Measurements from ENCODE around the gene PIP5K1C.
A peak's percentile ranks its signal among the peaks of the same experiment; 100 is the strongest.
"Not testable (repeated sequence)": the region's sequence is repeated elsewhere in the genome, so short reads cannot be mapped to it uniquely, and the experiment has no call there.

PIP5K1C gene

GRCh38 chr19:3659746-3660112 is 40.5 kb downstream of the PIP5K1C start:
- DNase-seq, result no peak

DNA sequence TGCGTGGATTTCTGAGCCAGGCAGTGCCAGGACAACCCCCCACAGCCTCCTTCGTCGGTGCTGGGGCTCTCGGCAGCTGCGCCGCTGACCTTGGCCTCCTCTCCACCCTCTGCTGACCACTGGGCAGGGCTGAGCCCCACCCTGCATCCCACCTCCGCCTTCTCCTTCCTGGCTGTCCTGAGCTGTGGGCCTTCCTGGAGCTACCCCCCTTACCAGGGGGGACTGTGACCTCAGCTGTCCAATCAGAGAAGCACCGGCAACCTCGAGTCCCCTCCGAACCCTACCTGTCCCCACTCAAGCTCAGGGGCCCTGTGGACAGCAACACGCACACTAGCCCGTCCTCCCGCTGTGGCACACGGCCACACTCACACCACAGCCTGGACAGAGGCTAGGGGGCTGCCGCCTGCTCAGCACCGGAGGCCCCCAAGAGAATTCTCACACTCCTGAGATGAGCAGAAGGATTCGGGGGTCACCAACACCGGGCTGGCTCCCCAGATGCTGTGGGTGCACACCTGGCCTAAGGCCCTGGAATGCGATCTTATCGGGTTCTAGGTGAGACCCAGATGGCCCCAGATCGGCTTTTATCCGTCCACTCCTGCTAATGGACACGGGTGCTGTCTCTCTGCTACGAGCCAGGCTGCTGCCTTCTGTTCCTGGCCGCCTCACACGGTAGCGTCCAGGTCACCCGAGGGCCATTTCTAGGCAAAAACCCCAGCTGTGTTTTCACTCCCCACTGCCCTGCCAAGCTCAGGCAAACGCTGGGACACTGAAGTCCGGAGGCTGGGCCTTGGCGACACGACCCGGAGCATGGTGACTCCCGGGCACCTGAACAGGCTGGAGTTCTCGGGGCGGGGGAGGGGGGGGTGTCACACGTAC is 41.2 kb downstream of the PIP5K1C start:
- DNase-seq, result no peak

- no peak for DNase-seq
These were observed 42.0 kb downstream of the PIP5K1C start for GRCh38 chr19:3658004-3658869.

- DNase-seq, result no peak
These were observed 42.9 kb downstream of the PIP5K1C start for GRCh38 chr19:3657395-3657769.

- DNase-seq, result no peak
These were observed 43.4 kb downstream of the PIP5K1C start for GRCh38 chr19:3656747-3657394.

DNA sequence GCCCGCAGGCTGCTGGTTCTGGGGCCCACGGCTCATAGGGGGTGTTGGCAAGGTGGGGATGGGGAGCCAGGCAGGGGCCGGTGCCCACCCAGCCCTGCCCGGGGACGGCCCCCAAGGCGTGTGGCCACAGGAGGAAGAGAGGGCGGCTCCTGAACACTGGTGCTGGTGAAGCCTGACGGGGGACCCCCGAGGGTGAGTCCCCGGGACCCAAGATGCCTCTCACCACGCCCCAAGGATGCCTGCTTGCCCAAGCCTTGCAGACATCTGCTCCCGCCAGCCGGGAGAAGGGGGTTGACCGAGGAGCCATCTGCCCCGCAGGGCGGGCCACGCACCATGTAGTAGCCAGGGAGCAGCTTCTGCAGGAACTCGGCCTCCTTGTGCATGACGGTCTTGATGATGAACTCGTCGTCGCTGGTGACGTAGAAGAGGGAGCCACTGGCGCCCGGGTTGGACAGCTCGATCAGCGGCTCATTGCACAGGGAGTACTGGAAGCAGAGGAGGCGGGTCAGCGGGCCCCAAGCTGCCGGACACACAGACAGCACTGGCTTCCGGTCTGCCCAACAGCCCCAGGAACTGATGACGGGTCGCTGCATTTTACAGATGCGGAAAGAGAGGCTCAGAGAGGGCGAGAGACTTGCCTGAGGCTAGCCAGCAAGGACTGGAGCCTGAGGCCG is 44.1 kb downstream of the PIP5K1C start:
- DNase-seq, result no peak

GRCh38 chr19:3655402-3656072 is 44.7 kb downstream of the PIP5K1C start:
- peak; percentile 18 to 23 for DNase-seq

- peak in 1 of 2 experiments; percentile 20 for DNase-seq
These were observed 46.3 kb downstream of the PIP5K1C start for GRCh38 chr19:3653865-3654513.

DNA sequence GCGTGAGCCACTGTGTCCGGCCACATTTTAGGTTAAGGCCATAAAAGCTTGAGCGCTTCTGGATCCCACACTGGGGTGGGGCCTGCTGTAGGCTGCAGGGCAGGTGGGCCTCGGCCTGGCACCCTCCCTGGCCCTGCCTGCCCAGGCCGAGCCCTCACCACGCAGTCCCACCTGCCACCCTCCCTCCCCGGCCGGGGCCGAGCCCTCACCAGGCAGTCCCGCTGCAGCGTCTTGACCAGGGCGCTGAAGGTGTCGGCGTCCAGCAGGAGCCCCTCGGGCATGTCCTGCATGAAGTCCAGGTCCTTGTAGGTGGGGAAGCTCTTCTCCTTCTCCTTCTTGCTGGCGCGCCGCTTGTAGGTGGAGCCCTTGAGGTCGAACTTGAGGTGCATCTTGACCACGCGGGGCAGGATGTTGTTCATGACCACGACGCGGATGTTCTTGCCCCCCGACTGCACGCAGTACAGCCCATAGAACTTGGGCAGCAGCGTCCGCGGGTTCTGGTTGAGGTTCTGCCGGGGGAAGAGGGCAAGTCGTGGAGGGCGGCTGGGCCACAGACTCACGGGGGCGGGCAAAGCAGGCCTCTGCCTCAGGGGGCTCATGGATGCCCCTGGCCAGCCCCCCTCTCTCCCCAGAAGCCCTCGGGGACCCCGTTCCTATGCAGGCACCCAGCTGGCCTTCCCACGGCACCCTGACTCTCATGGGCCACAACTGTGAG is 47.0 kb downstream of the PIP5K1C start:
- DNase-seq, result no peak

DNA sequence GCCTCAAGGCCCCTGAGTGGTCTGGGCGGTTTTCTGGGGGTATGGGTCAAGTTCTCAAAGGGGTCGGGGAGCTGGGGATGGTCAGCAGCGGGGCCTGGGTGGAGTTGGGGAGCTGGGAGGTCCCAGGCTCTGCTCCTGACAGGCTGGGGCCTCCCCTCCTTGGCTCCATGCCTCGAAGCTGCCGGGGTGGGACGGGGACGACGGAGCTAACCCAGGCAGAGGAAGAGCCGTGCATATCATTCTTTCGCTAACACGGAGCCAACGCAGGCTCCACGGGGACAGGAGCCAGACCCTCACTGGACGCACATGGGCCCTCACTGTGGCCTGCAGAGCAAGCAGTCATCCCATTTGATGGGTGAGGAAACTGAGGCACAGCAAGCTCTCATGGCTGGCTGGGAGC is 47.8 kb downstream of the PIP5K1C start:
- DNase-seq, result no peak

GRCh38 chr19:3651684-3652083 is 48.6 kb downstream of the PIP5K1C start:
- DNase-seq, result no peak

DNA sequence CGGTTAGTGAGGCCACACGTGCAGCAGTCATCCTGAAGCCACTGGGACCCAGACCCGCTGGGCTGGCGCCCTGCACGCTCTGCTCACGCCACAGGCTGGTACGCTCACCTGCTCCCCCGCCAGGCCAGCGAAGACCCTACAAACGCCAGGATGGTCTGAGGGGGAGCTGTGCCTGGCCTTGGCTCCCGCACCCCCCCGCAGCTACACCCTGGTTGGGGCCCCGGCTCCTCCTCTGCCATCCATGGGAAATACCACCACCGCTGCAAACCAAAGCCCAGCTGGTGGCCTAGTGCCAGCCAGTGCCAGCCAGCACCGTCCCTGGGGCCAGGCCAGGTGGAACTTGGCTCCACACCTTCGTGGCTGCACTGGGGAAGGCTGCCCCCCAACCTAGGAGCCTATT is 50.4 kb downstream of the PIP5K1C start:
- DNase-seq, result no peak

GRCh38 chr19:3648037-3648905 is 52.0 kb downstream of the PIP5K1C start:
- DNase-seq, result no peak

- DNase-seq, result not testable (repeated sequence)
These were observed 53.2 kb downstream of the PIP5K1C start for GRCh38 chr19:3647102-3647501.

DNA sequence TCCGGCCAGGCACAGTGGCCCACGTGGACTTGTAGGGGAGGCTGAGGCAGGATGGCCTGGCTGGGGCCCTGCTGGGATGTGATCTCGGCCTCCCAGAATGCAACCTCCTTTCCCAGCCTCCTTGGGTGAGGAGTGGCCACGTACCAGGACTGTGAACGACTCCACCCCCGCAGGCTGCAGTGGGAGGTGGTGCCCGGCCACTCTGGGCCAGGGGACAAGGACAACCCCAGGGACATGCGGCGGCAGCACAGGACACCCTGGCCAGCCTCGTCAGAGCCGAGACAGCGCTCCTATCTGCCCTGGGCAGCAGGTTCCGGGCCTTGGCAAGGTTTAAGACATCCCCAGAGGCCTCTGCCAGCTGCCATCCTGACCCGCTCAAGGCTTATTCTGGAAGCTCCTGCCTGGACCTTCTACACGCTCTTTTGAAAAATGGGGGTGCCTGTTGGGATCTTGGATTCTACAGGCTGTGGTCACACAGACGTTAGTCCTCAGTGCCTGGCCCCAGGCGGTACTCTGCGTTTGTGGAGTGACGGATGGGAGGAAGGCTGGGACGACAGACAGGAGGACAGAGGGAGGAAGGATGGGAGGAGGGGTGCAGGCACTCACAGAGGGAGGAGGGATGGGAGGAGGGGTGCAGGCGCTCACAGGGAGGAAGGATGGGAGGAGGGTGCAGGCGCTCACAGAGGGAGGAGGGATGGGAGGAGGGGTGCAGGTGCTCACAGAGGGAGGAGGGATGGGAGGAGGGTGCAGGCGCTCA is 53.8 kb downstream of the PIP5K1C start:
- no peak for DNase-seq

DNA sequence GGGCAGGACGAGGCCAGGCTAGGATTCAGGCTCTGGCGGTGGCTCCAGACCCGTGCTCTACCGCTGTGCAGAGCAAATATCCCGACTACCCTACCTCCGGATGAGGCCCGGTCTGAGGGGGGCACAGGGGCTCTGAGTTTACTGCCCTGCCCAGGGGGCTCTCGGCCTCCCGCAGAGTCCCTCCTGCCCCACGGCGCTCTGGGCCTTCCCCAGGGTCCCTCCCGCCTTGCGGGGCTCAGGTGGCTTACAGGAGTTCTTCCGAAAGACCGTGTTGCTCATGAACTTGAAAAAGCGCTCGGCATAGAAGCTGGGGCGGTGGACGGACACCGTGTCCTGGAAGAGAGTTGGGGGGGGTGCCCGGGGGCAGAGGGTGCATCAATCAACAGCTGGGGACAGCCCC is 54.5 kb downstream of the PIP5K1C start:
- no peak for DNase-seq

- no peak for DNase-seq
These were observed 55.2 kb downstream of the PIP5K1C start for GRCh38 chr19:3645067-3645396.

DNA sequence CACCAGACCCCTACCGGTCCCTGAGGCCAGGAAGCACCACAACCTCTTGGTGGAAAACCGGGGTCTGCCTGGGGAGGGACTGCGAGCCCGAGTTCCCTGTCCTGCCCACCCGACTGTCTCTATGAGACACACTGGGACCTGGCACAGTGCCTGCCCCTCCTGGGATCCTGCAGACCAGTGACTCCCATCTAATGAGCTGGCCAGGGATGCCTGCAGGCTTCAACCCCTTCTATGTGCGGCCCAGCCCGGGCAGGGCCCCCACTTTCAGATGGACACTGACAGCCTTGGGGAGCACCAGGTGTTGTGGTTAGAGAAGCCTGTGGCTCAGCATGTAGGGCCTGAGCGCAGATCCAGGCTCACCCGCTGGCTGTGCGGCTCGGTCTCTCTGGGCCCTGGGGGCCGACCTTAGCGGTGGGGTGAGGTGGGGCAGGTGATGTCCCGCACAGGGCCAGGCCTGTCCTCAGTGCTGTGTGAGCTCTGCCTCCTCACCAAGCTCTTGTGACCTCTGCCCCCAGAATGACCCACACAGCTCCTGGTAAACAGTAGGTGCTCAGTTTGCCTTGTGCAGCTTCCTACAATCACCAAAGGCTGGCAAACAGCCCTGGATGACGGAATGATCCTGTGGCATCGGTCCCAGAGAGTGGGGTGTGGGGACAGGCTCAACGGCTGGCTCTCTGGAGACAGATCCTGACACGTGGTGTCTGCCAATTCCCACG is 55.8 kb downstream of the PIP5K1C start:
- DNase-seq, result no peak
